NB4 (cell line): Measurements from ENCODE around the gene PLN.
A peak's percentile ranks its signal among the peaks of the same experiment; 100 is the strongest.

ENCODE experiments used
- CTCF ChIP-seq: IDR thresholded peaks from one replicate; pipeline ENCODE4 v1.5.1; 2012; ENCODE audit warnings: low read depth, low read length
- MAX ChIP-seq: IDR thresholded peaks from 2 replicates; pipeline ENCODE4 v1.6.1; 2011; ENCODE audit warnings: low read depth, low read length
- POLR2A ChIP-seq: IDR thresholded peaks from 2 replicates; pipeline ENCODE4 v1.6.1; 2011; ENCODE audit warnings: mild to moderate bottlenecking; ENCODE audit not compliant: insufficient read length; ENCODE audit errors: extremely low read depth

- TF ChIP-seq CTCF: peak; percentile 47
- peak; percentile 35; the same call in 1 of the 2 replicates for TF ChIP-seq MAX
- no peak for TF ChIP-seq POLR2A
Observed at GRCh38 chr6:118551063-118552053, 3.3 kb downstream of the PLN start.
